ENCODE data around the gene OR4F6. TPM values are rescaled to one million over a fixed set of nuclear protein-coding genes. Genes with fewer than 3 reads are reported as not detected.

Gene OR4F6
- total RNA-seq, 4 donors from 2014 or later, result not detected

DNA sequence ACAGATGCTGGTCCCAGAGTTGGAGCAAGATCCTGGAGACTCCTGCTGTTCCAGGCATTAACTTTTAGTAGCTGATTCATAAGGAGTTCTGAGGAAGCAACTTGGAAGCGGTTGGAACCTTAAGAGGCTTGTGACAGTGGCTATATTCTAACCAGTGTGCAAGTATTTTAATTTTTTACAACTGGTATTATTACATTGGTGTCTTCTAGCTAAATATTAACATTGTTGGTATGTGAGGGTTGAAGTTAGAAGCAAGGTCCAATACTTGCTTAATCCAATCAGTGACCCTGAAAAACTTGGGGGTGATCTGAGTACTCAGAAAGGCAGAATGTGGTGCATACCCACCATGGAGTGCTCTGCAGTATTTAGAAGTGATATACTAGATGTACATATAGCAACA is 7.1 kb downstream of the OR4F6 start:
- no peak overlapping the region for H3K27ac ChIP-seq
- 83% methylated on average over 1 of the region's 1 CpG for WGBS
- no peaks in the 10 kb centered on the region for H3K36me3 ChIP-seq
- no peak for TF ChIP-seq EP300 (IDR thresholded peaks at IDR 0.05)
- TF ChIP-seq, protein P1, sequence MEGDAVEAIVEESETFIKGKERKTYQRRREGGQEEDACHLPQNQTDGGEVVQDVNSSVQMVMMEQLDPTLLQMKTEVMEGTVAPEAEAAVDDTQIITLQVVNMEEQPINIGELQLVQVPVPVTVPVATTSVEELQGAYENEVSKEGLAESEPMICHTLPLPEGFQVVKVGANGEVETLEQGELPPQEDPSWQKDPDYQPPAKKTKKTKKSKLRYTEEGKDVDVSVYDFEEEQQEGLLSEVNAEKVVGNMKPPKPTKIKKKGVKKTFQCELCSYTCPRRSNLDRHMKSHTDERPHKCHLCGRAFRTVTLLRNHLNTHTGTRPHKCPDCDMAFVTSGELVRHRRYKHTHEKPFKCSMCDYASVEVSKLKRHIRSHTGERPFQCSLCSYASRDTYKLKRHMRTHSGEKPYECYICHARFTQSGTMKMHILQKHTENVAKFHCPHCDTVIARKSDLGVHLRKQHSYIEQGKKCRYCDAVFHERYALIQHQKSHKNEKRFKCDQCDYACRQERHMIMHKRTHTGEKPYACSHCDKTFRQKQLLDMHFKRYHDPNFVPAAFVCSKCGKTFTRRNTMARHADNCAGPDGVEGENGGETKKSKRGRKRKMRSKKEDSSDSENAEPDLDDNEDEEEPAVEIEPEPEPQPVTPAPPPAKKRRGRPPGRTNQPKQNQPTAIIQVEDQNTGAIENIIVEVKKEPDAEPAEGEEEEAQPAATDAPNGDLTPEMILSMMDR (IDR thresholded peaks at IDR 0.05), result no peak
- no peaks in the 10 kb centered on the region for H3K4me1 ChIP-seq
- no peaks in the 10 kb centered on the region for H3K9me3 ChIP-seq
- peaks cover 10% of the 10 kb centered on the region for H3K27me3 ChIP-seq
- no peak for DNase-seq (ENCODE audit: low spot score in 2 of 2)
- H3K4me3 ChIP-seq, result no peak overlapping the region

- TF ChIP-seq POLR2AphosphoS5 (IDR thresholded peaks at IDR 0.05), result no peak
- no peak for TF ChIP-seq POLR2A (IDR thresholded peaks at IDR 0.05)
- no peak for TF ChIP-seq EP300 (IDR thresholded peaks at IDR 0.05)
- TF ChIP-seq, protein P1 (IDR thresholded peaks at IDR 0.05), result no peak
- Histone ChIP-seq H3K36me3 (no peaks in the 10 kb centered on the region), H3K27ac (no peak overlapping the region), H3K4me3 (no peak overlapping the region), H3K9me3 (no peaks in the 10 kb centered on the region), H3K4me1 (no peaks in the 10 kb centered on the region), H3K27me3 (peaks cover 10% of the 10 kb centered on the region)
- no peak for DNase-seq (ENCODE audit: low spot score in 2 of 2)
- 51% methylated on average over 3 of the region's 3 CpGs for WGBS
These were observed 7.6 kb downstream of the OR4F6 start for GRCh38 chr15:101810876-101811275.

- no peaks in the 10 kb centered on the region for H3K4me1 ChIP-seq
- no peaks in the 10 kb centered on the region for H3K9me3 ChIP-seq
- no peak within 1 kb of the TSS for H3K27ac ChIP-seq
- no peak for DNase-seq (ENCODE audit: low spot score in 2 of 2)
- H3K4me3 ChIP-seq, result no peak within 1 kb of the TSS
- H3K36me3 ChIP-seq, result no peaks in the 10 kb centered on the region
- peaks cover 10% of the 10 kb centered on the region for H3K27me3 ChIP-seq
- TF ChIP-seq EP300 (IDR thresholded peaks at IDR 0.05), result no peak
- TF ChIP-seq POLR2AphosphoS5 (IDR thresholded peaks at IDR 0.05), result no peak
- no peak for TF ChIP-seq POLR2A (IDR thresholded peaks at IDR 0.05)
- TF ChIP-seq, protein P1 (IDR thresholded peaks at IDR 0.05), result no peak
These were observed 8.6 kb downstream of the OR4F6 start, which contains the start of gene OR4F15 for GRCh38 chr15:101811902-101812301. TSS of gene OR4F15 (plus strand) at chr15:101812202. CDS start at chr15:101818187, 5,985 bp downstream.

DNA sequence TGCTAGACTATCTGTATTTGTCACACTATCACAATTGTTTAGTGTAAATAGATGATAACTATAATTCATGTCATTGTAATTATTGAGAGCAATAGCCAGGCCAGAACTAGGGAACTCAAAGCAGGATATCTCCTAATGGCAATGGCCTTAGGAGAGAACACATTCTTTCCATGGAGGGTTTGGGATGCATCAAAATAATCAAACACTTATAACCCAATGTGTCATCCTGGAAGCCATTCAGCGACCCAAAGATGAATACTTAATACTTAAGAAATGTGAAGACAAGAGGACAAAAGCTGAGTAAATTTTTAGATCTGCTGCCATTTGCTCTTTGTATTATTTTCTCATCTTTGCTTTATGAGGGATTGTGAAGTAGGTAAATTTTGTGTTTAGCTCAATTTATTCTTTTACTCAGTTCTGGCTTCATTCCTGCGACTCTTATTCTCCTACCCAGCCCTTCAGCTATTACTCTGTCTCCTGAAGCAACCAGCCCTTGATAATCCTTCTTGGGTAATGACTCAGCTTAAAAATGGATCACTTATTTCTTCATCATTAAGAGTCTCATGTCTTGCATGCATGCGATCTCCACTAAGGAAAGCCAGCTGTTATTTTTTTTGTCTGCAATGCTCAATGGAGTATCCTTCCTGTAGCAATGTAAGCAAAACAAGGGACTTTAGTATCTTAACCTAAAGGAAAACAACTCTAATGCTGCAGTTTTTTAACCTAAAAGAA is 10.7 kb downstream of the OR4F6 start:
- no peaks in the 10 kb centered on the region for H3K4me1 ChIP-seq
- peaks cover 10% of the 10 kb centered on the region for H3K27me3 ChIP-seq
- no peak overlapping the region for H3K27ac ChIP-seq
- H3K4me3 ChIP-seq, result no peak overlapping the region
- DNase-seq (ENCODE audit: low spot score in 2 of 2), result no peak
- no peaks in the 10 kb centered on the region for H3K9me3 ChIP-seq
- WGBS, result 65% methylated on average over 3 of the region's 3 CpGs
- H3K36me3 ChIP-seq, result no peaks in the 10 kb centered on the region
- TF ChIP-seq EP300 (IDR thresholded peaks at IDR 0.05), result no peak
- TF ChIP-seq, protein P1 (IDR thresholded peaks at IDR 0.05), result no peak
- TF ChIP-seq POLR2AphosphoS5 (IDR thresholded peaks at IDR 0.05), result no peak
- TF ChIP-seq POLR2A (IDR thresholded peaks at IDR 0.05), result no peak

DNA sequence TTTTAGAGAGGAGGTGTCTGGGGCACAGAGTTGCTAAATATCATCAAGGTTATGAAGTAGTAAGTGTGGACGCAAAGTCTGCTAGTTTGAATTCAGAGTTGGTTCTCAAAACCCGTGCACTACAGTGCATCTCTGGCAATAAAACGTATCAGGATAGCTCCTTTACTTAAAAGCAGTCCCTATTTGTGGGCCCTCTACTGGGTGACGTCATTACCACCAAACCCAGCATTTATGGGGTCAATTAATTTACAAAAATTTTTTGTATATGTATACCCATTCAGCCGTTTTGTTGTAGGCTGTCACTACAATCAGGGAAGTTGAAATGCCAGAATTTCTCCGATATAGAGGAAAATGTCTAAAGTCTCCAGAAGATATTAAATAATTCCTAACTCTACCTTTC is 17.5 kb downstream of the OR4F6 start:
- Histone ChIP-seq H3K27me3 (no peaks in the 10 kb centered on the region), H3K36me3 (no peaks in the 10 kb centered on the region), H3K27ac (no peak overlapping the region), H3K4me3 (no peak overlapping the region), H3K9me3 (no peaks in the 10 kb centered on the region), H3K4me1 (no peaks in the 10 kb centered on the region)
- TF ChIP-seq POLR2A (IDR thresholded peaks at IDR 0.05) (no peak), POLR2AphosphoS5 (IDR thresholded peaks at IDR 0.05) (no peak), EP300 (IDR thresholded peaks at IDR 0.05) (no peak)
- TF ChIP-seq, protein P1 (IDR thresholded peaks at IDR 0.05), result no peak
- 70% methylated on average over 6 of the region's 6 CpGs for WGBS
- no peak for DNase-seq (ENCODE audit: low spot score in 2 of 2)

Measured in suprapubic skin (tissue), 4 donors.